Stimulated activated CD4-positive, alpha-beta T cell treated with anti-CD3 and anti-CD28 coated beads, TNF-alpha, amount 100 ng/mL, for 1 hour (primary cell): Measurements from ENCODE around the gene COL2A1.

Experiments used
- DNase-seq, 3 donors: peaks; one replicate each; pipeline ENCODE4 v3.0.0-alpha.2; 2020; ENCODE audit warnings: low read depth in 3 of 3, low spot score in 1 of 3

Gene COL2A1

DNA sequence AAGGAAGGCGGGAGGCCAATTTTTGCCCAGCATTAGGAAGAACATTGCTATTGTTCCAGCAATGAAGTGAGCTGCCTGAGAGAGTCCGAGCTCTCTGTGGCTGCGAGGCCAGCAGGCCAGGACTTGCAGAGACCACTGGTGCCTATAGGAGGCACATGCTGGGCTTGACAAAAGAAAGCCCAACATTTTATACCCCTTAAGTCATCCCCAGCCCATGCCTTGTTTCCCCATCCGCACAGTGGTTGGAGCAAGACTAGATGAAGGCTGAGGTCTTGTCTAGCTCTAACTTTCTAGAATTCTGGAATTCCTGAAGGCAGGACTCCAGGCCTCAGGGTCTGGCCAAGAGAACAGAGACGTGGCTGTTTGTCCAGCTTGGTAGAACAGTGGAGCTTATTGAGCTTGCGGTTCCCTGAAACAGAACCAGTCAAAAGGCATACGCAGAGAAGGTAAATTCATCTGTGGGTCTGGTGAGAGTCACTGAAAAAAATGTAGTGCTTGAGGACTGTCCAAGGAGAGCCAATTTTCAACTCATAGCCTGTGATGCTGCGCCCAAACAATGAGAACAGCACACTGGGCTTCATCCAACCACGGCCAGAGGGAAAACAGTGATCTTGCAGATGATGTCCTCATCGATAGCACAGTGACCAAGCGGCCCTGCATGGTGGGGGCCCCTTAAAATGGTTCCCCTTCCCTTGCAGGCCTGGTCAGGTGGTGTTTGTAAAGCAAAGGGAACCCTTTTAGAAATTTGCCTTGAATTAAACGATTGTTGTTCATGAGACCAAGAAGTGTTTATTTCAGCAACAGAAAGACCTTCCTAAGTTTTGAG lies 27.1 kb upstream of the COL2A1 start:
- no peak for DNase-seq

GRCh38 chr12:48030173-48030650 lies 25.9 kb upstream of the COL2A1 start:
- no peak for DNase-seq

- DNase-seq = no peak
Observed at GRCh38 chr12:48029491-48030172, 25.4 kb upstream of the COL2A1 start.

GRCh38 chr12:48028541-48029431 lies 24.5 kb upstream of the COL2A1 start:
- DNase-seq = no peak

DNA sequence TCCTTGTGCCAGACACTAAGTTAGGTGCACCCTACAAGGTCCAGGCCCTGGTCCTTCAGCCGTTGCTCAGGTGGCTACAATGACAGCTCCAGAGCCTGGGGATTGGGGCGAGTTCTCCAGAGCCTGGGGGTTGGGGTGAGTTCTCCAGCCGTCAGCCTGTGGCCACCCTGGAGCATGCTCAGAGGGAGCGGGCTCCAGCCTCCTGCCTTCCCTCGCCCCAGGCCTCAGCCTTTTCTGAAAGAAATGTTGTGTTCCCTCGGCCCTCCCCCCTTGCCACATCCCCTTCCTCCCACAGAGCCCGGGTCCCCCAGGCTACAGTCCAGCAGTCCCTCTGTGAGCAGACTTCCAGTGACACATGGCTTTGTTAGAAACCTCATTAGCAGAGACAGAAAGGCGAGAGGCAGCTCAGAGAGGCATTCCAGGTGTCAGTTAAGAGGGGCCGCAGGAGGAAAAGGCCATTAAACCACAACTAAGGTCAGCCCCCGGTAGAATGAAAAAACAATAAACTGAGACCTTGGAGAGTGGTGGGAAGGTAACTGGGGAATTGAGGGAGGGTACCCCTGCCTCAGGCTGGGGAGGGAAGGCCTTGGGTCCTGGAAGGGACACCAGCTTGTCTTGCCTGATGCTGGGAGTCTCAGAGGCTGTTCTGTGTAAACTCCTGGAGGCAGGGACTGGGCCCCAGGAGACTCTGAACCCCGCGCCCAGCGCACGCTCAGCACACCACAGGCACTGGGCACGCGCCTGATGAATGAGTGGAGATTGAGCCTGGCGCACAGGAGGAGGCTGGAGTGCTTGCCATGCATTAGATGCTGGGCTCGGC lies 23.1 kb upstream of the COL2A1 start:
- no peak for DNase-seq

DNA sequence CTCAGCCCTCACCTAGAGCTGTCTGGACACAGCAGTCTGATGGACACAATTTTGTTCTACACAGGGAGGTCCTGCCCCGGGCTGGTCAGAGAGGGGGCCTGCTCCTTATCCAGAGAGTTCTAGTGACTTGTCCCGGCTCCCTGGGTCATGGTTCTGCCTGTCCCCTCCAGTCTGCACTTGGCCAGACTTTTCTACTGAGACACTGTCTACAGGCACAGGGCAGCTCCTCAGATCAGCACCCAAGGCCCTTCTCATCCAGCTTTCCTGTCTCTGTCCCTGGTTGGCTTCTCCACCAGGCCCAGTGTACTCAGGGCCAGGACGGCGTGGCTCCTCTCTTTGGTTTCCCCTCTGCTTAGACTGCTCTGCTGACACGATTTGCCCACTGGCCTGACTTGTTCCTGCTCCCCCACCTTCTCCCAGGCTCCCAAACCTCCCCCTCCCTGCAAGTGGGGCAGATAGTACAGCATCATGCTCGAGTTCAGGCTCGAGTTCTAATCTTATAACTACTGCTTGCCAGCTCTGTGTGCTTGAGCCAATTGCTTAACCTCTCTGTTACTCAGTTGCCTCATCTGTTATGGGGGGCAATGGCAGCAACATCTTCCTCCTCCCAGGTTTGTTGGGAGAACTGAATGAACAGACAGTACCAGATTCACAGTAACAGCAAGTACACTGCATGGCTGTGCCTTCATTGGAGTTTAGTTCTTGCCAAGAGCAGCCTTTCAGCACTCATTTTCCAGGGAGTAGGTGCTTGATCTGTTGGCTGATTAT lies 22.0 kb upstream of the COL2A1 start:
- DNase-seq = no peak

DNA sequence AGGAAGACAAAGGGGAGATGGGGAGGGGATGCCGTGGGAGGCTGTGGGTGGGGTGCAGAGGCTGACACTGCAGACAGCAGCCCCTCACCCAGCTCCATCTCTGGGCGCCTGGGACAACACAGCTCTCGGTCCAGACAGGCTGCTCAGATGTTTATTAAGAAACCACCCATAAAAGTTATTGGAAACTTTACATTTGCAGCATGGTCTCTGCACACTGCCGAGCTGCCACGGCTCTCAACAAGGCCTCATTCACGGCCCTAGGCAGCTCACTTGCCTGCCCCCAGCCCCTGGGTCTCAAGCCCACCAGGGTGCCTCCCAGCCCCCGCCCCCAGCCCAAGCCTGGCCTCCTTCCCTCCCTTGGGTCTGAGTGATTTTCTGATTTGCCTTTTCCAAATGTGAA lies 21.0 kb upstream of the COL2A1 start:
- no peak for DNase-seq

GRCh38 chr12:48024735-48025134 lies 20.5 kb upstream of the COL2A1 start:
- DNase-seq = no peak

GRCh38 chr12:48023386-48023785 lies 19.1 kb upstream of the COL2A1 start:
- no peak for DNase-seq

GRCh38 chr12:48022676-48023385 lies 18.6 kb upstream of the COL2A1 start:
- no peak for DNase-seq

DNA sequence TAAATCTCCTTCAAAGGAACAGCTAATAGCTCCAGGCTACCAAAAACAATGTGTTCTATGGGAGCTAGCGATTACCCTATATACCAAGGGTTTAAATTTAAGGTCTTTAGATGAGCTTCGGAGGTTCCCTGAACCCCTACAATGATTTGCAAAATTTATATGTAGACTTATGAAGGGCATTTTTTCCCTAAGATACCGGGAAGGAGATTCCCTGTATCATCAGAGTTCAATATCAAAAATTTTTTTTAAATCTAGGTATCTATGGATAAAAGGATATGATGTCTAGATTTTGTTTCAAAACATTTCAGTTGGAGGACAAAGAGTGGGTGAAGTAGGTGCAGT lies 17.9 kb upstream of the COL2A1 start:
- DNase-seq = no peak

- no peak for DNase-seq
Observed at GRCh38 chr12:48021485-48022179, 17.4 kb upstream of the COL2A1 start.

- DNase-seq = no peak
Observed at GRCh38 chr12:48019639-48020265, 15.5 kb upstream of the COL2A1 start.

GRCh38 chr12:48018618-48018995 lies 14.3 kb upstream of the COL2A1 start:
- DNase-seq = no peak

GRCh38 chr12:48017921-48018617 lies 13.8 kb upstream of the COL2A1 start:
- no peak for DNase-seq

GRCh38 chr12:48017496-48017895 lies 13.2 kb upstream of the COL2A1 start:
- no peak for DNase-seq

DNA sequence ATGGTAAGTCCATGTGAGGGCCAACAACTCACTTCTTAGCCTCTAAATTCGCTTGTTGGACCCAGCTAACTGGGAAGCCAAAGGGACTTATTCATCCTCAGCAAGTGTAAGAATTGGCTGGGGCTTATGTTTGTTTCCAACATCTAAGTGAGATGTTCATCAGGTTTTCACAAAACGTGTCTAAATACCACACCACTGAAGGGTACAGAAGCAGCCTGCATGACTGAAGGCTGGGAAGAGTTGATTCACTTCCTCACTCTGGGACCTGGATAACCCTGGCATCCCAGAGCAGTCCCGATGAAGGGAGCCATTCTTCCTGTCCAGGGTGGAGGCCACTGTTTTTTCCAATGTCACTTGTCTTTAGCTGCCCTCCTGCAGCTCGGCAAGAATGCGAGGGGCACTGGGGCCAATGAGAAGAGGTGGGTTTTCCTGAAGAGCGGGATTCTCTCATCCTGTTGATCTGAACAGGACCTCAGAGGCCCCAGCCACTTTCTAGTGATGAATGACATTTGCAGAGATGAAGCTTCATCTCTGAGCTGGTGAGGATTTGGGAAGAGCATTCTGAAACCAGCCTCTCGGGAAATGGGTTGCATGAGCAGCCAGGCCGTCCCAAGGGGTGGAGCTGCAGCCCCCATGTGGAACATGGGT lies 12.2 kb upstream of the COL2A1 start:
- DNase-seq = no peak
